Measurements from ENCODE around the gene SAMD10. TPM values are rescaled to one million over a fixed set of nuclear protein-coding genes. Genes with fewer than 3 reads are reported as not detected.
"Not testable (repeated sequence)": the region's sequence is repeated elsewhere in the genome, so short reads cannot be mapped to it uniquely, and the experiment has no call there.

The SAMD10 gene
- total RNA-seq, 1 donor from 2014 or later: 2.4 TPM

- DNase-seq (ENCODE audit: low read depth in 2 of 2): no peak
These were observed 22.2 kb upstream of the SAMD10 start for GRCh38 chr20:64001607-64002011.

GRCh38 chr20:64000906-64001305, 21.5 kb upstream of the SAMD10 start:
- DNase-seq (ENCODE audit: low read depth in 2 of 2): no peak

- no peak for DNase-seq (ENCODE audit: low read depth in 2 of 2)
These were observed 3.5 kb upstream of the SAMD10 start for GRCh38 chr20:63982937-63983336.

GRCh38 chr20:63980806-63981728, 1.6 kb upstream of the SAMD10 start, which contains the start of gene PRPF6:
PRPF6 (plus strand) TSS chr20:63981132; CDS start chr20:63981246, 114 bp downstream.
- peak; percentile 89 to 97 for DNase-seq (ENCODE audit: low read depth in 2 of 2)

GRCh38 chr20:63980317-63980805, 919 bp upstream of the SAMD10 start:
- DNase-seq (ENCODE audit: low read depth in 2 of 2): no peak

GRCh38 chr20:63979229-63979556, 249 bp downstream of the SAMD10 start:
- DNase-seq (ENCODE audit: low read depth in 2 of 2): no peak

- DNase-seq (ENCODE audit: low read depth in 2 of 2): peak; percentile 39 to 58
These were observed 868 bp downstream of the SAMD10 start for GRCh38 chr20:63978319-63979228.

GRCh38 chr20:63977739-63978276, 1.6 kb downstream of the SAMD10 start:
- no peak for DNase-seq (ENCODE audit: low read depth in 2 of 2)

GRCh38 chr20:63976980-63977738, 2.3 kb downstream of the SAMD10 start:
- DNase-seq (ENCODE audit: low read depth in 2 of 2): no peak

- not testable (repeated sequence) for DNase-seq (ENCODE audit: low read depth in 2 of 2)
These were observed 2.9 kb downstream of the SAMD10 start for GRCh38 chr20:63976511-63976910.

- DNase-seq (ENCODE audit: low read depth in 2 of 2): no peak
These were observed 4.8 kb downstream of the SAMD10 start for GRCh38 chr20:63974402-63975200.

GRCh38 chr20:63973636-63974401, 5.6 kb downstream of the SAMD10 start:
- peak; percentile 67 to 88 for DNase-seq (ENCODE audit: low read depth in 2 of 2)

GRCh38 chr20:63973160-63973479, 6.3 kb downstream of the SAMD10 start:
- DNase-seq (ENCODE audit: low read depth in 2 of 2): no peak

GRCh38 chr20:63972312-63973159, 6.9 kb downstream of the SAMD10 start:
- DNase-seq (ENCODE audit: low read depth in 2 of 2): peak; percentile 77 to 81

GRCh38 chr20:63971960-63972311, 7.5 kb downstream of the SAMD10 start:
- not testable (repeated sequence) for DNase-seq (ENCODE audit: low read depth in 2 of 2)

- DNase-seq (ENCODE audit: low read depth in 2 of 2): no peak
These were observed 8.6 kb downstream of the SAMD10 start for GRCh38 chr20:63970714-63971431.

- DNase-seq (ENCODE audit: low read depth in 2 of 2): peak in 1 of 2 donors; percentile 68
These were observed 9.4 kb downstream of the SAMD10 start, which contains the start of gene ZNF512B for GRCh38 chr20:63969838-63970713. ZNF512B (minus strand) TSS chr20:63969930; CDS start chr20:63967950, 1,980 bp downstream.

Data from dermis microvascular lymphatic vessel endothelial cell (primary cell).